Progenitor cell of endocrine pancreas (in vitro differentiated cells): ENCODE measurements around the gene MTCL1. TPM values are rescaled to one million over a fixed set of nuclear protein-coding genes. Genes with fewer than 3 reads are reported as not detected.

ENCODE experiments used
- DNase-seq: peaks from one replicate; pipeline ENCODE4 v3.0.0; 2021; ENCODE audit warnings: low spot score; ENCODE audit not compliant: unreplicated experiment
- H3K27ac Mint-ChIP-seq: 2 replicates; pipeline ENCODE4 v1.8.0; 2021; ENCODE audit warnings: mild to moderate bottlenecking, moderate library complexity, mixed read lengths
- H3K27me3 Mint-ChIP-seq: 2 replicates; pipeline ENCODE4 v1.8.0; 2021; ENCODE audit warnings: mixed read lengths
- H3K36me3 Mint-ChIP-seq: 2 replicates; pipeline ENCODE4 v1.8.0; 2022; ENCODE audit warnings: mixed read lengths; ENCODE audit not compliant: insufficient read depth
- H3K4me1 Mint-ChIP-seq: 2 replicates; pipeline ENCODE4 v1.8.0; 2021; ENCODE audit warnings: low read depth, mixed read lengths
- H3K4me3 Mint-ChIP-seq: 2 replicates; pipeline ENCODE4 v1.8.0; 2021; ENCODE audit warnings: low read depth, mild to moderate bottlenecking, moderate library complexity, mixed read lengths
- H3K9me3 Mint-ChIP-seq: 2 replicates; pipeline ENCODE4 v1.8.0; 2021; ENCODE audit warnings: low read depth, mixed read lengths
- long read RNA-seq: library from polyadenylated mRNA; unstranded; transcript quantifications from one replicate; pipeline ENCODE4 v2.0.0, GENCODE V29; 2020
- total RNA-seq: library from RNA; stranded (reverse); gene quantifications from 2 replicates; pipeline ENCODE4 v1.2.1, GENCODE V29; 2021
- TF ChIP-seq, protein P1 (sequence below): fragments of 200-600 bp; sonication (generic); IDR thresholded peaks from one replicate; pipeline ENCODE4 v1.5.0; 2021; ENCODE audit warnings: antibody characterized with exemption, mild to moderate bottlenecking; ENCODE audit not compliant: unreplicated experiment

MTCL1 gene
- total RNA-seq = 81.5 and 85.6 TPM in 2 replicates
- long read RNA-seq, partial matches to known transcripts = 30 of 36 reads
- long read RNA-seq, other reads (novel, unspliced or antisense) = 6 of 36 reads

DNA sequence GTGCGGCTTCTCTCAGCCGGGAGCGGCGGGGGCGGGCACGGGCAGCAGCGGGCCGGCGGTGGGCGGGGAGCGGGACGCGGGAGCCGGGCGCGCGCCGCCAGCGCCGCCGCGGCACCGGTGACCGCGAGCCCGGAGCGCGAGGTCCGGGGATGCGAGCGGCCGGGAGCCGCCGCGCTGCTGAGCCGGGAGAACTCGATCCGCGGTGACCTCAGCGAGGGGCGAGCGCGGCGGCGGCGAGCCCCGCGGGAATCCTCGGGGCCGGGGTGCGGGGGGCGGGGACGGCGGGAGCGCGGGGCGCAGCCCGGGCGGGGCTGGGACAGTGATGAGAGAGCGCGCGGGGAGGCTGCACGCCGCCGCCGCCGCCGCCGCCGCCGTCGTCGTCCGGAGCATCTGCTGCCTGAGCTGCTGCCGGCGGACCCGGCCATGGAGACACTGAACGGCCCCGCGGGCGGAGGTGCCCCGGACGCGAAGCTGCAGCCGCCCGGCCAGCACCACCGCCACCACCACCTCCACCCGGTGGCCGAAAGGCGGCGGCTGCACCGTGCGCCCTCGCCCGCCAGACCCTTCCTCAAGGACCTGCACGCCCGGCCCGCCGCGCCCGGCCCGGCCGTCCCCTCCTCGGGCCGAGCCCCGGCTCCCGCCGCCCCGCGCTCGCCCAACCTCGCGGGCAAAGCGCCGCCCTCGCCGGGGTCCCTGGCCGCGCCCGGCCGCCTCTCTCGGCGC is at the start of gene MTCL1:
Gene MTCL1 (plus strand): TSS at position 319 of the 723 bp plus-strand sequence. CDS start 105 bp downstream, at position 424.
- H3K36me3 Mint-ChIP-seq = peaks cover 2% of the 10 kb centered on the region
- H3K4me3 Mint-ChIP-seq = peak within 1 kb of the TSS; percentile 99
- H3K27me3 Mint-ChIP-seq = peaks cover 20% of the 10 kb centered on the region
- H3K4me1 Mint-ChIP-seq = peaks cover 34% of the 10 kb centered on the region
- peak within 1 kb of the TSS; percentile 89 for H3K27ac Mint-ChIP-seq
- TF ChIP-seq, protein P1, sequence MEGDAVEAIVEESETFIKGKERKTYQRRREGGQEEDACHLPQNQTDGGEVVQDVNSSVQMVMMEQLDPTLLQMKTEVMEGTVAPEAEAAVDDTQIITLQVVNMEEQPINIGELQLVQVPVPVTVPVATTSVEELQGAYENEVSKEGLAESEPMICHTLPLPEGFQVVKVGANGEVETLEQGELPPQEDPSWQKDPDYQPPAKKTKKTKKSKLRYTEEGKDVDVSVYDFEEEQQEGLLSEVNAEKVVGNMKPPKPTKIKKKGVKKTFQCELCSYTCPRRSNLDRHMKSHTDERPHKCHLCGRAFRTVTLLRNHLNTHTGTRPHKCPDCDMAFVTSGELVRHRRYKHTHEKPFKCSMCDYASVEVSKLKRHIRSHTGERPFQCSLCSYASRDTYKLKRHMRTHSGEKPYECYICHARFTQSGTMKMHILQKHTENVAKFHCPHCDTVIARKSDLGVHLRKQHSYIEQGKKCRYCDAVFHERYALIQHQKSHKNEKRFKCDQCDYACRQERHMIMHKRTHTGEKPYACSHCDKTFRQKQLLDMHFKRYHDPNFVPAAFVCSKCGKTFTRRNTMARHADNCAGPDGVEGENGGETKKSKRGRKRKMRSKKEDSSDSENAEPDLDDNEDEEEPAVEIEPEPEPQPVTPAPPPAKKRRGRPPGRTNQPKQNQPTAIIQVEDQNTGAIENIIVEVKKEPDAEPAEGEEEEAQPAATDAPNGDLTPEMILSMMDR = peak; percentile 19
- DNase-seq = peak; percentile 37
- H3K9me3 Mint-ChIP-seq = no peaks in the 10 kb centered on the region

DNA sequence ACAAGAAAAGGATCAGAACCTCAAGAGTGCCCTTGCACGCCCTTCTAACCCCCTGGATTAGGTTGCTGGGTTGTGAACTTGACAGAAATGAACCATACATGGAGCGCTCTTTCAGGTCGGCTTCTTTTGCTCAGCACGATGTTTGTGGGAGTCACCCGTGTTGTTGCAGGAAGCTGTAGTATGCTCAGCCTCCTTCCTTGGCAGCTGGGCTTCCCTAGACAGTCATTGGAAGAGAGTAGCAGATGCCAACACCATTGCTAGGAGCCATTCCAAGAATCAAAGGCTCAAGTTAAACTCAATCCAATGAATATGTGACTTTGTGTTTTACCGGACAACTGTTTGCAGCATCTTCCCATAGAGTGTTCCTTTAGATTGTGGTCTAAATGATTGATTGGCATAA is 49.1 kb upstream of the MTCL1 start:
- H3K27me3 Mint-ChIP-seq = peaks cover 12% of the 10 kb centered on the region
- DNase-seq = no peak
- no peak overlapping the region for H3K4me3 Mint-ChIP-seq
- TF ChIP-seq, protein P1 = no peak
- H3K27ac Mint-ChIP-seq = no peak overlapping the region
- no peaks in the 10 kb centered on the region for H3K9me3 Mint-ChIP-seq
- H3K36me3 Mint-ChIP-seq = no peaks in the 10 kb centered on the region
- H3K4me1 Mint-ChIP-seq = peaks cover 5% of the 10 kb centered on the region

DNA sequence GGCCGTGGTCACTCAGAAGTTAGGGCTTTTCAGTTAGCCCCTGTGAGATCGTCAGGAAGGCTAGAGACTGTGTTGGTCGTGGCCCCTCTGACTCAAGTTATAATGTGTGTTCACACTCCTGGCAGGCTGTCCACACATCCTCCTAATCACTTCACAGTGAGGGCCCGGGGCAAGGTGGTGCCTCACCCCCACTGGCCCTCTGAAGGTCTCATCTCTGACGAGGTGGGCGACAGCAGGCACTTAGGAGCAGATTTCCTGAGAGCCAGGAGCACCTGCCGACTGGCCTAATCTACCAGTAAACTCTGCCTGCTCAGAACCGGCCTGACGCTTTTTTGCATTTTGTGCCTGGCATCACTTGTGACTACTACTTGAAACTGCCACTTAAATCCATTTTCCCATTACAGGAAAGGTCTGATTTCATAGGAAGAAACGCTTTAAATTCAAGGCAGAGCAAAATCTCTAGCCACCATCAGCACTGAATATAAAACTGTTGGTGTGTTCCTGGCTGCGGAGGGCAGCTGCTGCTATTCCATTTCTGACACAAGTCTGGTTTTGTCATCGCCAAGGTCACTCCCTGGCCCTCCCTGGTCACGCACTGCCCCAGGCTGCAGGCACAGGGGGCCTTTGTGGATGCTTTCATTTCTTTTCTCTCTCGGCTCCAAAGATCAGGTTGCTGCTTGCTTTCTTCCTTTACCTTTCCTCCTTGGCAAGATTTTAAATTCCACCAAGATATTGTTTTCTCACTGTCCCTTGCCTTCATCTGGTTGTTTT is 48.1 kb upstream of the MTCL1 start:
- DNase-seq = no peak
- H3K27me3 Mint-ChIP-seq = peaks cover 12% of the 10 kb centered on the region
- no peak overlapping the region for H3K4me3 Mint-ChIP-seq
- TF ChIP-seq, protein P1 = no peak
- no peak overlapping the region for H3K27ac Mint-ChIP-seq
- peaks cover 14% of the 10 kb centered on the region for H3K4me1 Mint-ChIP-seq
- no peaks in the 10 kb centered on the region for H3K36me3 Mint-ChIP-seq
- H3K9me3 Mint-ChIP-seq = no peaks in the 10 kb centered on the region

DNA sequence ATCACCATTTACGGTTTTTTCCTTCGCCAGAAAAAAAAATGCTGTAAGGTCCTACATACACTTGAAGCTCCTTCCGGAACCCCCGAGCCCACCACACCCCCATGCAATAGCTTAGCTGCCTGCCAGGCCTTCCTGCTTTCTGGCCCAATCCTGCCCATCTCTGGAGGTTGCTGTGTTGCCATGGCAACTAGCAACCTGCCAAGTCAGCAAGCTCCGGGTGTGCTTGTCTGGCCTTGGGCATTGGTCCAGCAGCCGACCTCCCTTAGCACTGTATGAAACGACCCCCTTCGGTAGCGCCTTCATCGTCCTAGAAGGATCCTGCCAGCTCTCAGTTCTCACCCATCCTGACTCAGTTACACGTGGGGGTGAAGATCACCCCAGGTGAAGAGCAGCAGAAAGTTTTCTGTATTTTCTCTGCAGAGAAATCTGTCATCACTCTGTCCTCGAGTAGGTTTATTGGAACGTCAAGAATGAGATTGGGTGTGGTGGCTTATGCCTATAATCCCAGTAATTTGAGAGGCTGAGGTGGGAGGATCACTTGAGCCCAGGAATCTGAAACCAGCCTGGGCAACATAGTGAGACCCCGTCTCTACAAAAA is 47.4 kb upstream of the MTCL1 start:
- H3K9me3 Mint-ChIP-seq = no peaks in the 10 kb centered on the region
- no peaks in the 10 kb centered on the region for H3K36me3 Mint-ChIP-seq
- TF ChIP-seq, protein P1 = no peak
- peaks cover 14% of the 10 kb centered on the region for H3K27me3 Mint-ChIP-seq
- H3K27ac Mint-ChIP-seq = no peak overlapping the region
- peaks cover 21% of the 10 kb centered on the region for H3K4me1 Mint-ChIP-seq
- no peak overlapping the region for H3K4me3 Mint-ChIP-seq
- DNase-seq = no peak

DNA sequence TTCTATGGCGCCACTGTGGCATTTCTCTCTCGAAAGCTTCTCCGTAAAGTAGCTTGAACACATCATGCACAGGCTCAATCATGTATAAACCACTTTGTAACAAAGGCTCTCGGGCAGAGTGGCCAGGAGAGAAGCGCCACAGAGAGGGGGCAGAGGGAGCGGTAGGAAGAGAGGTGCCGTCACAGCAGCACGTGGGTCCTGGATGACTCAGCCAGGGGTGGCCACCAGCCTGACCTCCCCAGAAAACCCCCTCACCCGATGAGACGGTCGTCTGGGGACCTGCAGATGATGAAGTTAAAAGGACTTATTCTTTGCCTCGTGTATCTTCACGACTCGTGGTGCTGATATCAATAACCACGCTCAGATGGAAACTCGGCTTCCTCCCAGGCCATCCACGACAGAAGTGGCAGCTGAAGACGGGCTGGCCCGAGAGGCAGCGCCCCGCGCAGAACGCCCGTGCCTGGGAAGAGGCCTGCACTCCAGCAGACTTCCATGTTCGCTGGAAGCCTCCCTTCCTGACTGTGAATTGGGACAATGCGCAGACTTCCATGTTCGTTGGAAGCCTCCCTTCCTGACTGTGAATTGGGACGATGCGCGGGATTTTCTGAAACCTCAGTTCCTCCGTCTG is 46.4 kb upstream of the MTCL1 start:
- H3K4me1 Mint-ChIP-seq = peaks cover 25% of the 10 kb centered on the region
- no peaks in the 10 kb centered on the region for H3K36me3 Mint-ChIP-seq
- no peak overlapping the region for H3K4me3 Mint-ChIP-seq
- no peaks in the 10 kb centered on the region for H3K9me3 Mint-ChIP-seq
- no peak for DNase-seq
- no peak overlapping the region for H3K27ac Mint-ChIP-seq
- TF ChIP-seq, protein P1 = no peak
- peaks cover 18% of the 10 kb centered on the region for H3K27me3 Mint-ChIP-seq
